Measurements from ENCODE around the gene LZTR1.

- TF ChIP-seq YY1 (IDR thresholded peaks at IDR 0.05; ENCODE audit: low read depth, low read length): no peak
- no peak for TF ChIP-seq CTCF (IDR thresholded peaks at IDR 0.05 in 2 of 3, conservative IDR thresholded peaks at IDR 0.05 in 1 of 3; ENCODE audit: control insufficient read depth in 2 of 3, extremely low read depth in 1 of 3, insufficient read depth in 1 of 3, low read depth in 3 of 3, low read length in 3 of 3)
- TF ChIP-seq, protein P1, sequence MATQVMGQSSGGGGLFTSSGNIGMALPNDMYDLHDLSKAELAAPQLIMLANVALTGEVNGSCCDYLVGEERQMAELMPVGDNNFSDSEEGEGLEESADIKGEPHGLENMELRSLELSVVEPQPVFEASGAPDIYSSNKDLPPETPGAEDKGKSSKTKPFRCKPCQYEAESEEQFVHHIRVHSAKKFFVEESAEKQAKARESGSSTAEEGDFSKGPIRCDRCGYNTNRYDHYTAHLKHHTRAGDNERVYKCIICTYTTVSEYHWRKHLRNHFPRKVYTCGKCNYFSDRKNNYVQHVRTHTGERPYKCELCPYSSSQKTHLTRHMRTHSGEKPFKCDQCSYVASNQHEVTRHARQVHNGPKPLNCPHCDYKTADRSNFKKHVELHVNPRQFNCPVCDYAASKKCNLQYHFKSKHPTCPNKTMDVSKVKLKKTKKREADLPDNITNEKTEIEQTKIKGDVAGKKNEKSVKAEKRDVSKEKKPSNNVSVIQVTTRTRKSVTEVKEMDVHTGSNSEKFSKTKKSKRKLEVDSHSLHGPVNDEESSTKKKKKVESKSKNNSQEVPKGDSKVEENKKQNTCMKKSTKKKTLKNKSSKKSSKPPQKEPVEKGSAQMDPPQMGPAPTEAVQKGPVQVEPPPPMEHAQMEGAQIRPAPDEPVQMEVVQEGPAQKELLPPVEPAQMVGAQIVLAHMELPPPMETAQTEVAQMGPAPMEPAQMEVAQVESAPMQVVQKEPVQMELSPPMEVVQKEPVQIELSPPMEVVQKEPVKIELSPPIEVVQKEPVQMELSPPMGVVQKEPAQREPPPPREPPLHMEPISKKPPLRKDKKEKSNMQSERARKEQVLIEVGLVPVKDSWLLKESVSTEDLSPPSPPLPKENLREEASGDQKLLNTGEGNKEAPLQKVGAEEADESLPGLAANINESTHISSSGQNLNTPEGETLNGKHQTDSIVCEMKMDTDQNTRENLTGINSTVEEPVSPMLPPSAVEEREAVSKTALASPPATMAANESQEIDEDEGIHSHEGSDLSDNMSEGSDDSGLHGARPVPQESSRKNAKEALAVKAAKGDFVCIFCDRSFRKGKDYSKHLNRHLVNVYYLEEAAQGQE (IDR thresholded peaks at IDR 0.05; ENCODE audit: low read depth, low read length): no peak
- TF ChIP-seq SREBF2 (IDR thresholded peaks at IDR 0.05; ENCODE audit: low read length): no peak
- TF ChIP-seq SIN3A (IDR thresholded peaks at IDR 0.05; ENCODE audit: low read depth, low read length): no peak
- TF ChIP-seq POLR2A (IDR thresholded peaks at IDR 0.05; ENCODE audit: low read depth, low read length): no peak
- TF ChIP-seq, protein P2, sequence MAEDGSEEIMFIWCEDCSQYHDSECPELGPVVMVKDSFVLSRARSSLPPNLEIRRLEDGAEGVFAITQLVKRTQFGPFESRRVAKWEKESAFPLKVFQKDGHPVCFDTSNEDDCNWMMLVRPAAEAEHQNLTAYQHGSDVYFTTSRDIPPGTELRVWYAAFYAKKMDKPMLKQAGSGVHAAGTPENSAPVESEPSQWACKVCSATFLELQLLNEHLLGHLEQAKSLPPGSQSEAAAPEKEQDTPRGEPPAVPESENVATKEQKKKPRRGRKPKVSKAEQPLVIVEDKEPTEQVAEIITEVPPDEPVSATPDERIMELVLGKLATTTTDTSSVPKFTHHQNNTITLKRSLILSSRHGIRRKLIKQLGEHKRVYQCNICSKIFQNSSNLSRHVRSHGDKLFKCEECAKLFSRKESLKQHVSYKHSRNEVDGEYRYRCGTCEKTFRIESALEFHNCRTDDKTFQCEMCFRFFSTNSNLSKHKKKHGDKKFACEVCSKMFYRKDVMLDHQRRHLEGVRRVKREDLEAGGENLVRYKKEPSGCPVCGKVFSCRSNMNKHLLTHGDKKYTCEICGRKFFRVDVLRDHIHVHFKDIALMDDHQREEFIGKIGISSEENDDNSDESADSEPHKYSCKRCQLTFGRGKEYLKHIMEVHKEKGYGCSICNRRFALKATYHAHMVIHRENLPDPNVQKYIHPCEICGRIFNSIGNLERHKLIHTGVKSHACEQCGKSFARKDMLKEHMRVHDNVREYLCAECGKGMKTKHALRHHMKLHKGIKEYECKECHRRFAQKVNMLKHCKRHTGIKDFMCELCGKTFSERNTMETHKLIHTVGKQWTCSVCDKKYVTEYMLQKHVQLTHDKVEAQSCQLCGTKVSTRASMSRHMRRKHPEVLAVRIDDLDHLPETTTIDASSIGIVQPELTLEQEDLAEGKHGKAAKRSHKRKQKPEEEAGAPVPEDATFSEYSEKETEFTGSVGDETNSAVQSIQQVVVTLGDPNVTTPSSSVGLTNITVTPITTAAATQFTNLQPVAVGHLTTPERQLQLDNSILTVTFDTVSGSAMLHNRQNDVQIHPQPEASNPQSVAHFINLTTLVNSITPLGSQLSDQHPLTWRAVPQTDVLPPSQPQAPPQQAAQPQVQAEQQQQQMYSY (CRISPR knock-in tag; IDR thresholded peaks at IDR 0.05): no peak
- TF ChIP-seq TARDBP (IDR thresholded peaks at IDR 0.05; ENCODE audit: borderline replicate concordance): no peak
- TF ChIP-seq, protein P3, sequence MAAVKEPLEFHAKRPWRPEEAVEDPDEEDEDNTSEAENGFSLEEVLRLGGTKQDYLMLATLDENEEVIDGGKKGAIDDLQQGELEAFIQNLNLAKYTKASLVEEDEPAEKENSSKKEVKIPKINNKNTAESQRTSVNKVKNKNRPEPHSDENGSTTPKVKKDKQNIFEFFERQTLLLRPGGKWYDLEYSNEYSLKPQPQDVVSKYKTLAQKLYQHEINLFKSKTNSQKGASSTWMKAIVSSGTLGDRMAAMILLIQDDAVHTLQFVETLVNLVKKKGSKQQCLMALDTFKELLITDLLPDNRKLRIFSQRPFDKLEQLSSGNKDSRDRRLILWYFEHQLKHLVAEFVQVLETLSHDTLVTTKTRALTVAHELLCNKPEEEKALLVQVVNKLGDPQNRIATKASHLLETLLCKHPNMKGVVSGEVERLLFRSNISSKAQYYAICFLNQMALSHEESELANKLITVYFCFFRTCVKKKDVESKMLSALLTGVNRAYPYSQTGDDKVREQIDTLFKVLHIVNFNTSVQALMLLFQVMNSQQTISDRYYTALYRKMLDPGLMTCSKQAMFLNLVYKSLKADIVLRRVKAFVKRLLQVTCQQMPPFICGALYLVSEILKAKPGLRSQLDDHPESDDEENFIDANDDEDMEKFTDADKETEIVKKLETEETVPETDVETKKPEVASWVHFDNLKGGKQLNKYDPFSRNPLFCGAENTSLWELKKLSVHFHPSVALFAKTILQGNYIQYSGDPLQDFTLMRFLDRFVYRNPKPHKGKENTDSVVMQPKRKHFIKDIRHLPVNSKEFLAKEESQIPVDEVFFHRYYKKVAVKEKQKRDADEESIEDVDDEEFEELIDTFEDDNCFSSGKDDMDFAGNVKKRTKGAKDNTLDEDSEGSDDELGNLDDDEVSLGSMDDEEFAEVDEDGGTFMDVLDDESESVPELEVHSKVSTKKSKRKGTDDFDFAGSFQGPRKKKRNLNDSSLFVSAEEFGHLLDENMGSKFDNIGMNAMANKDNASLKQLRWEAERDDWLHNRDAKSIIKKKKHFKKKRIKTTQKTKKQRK (IDR thresholded peaks at IDR 0.05; ENCODE audit: low read depth, low read length): no peak
- TF ChIP-seq BACH1 (IDR thresholded peaks at IDR 0.05; ENCODE audit: borderline replicate concordance): no peak
- TF ChIP-seq HDAC2 (IDR thresholded peaks at IDR 0.05): no peak
- TF ChIP-seq HDGF (IDR thresholded peaks at IDR 0.05): no peak
- TF ChIP-seq EP300 (IDR thresholded peaks at IDR 0.05; ENCODE audit: borderline replicate concordance in 1 of 2, control insufficient read depth in 1 of 2, low read depth in 2 of 2, low read length in 2 of 2): no peak
- no peak for TF ChIP-seq ETV6 (conservative IDR thresholded peaks at IDR 0.05 in 1 of 2, IDR thresholded peaks at IDR 0.05 in 1 of 2; ENCODE audit: borderline replicate concordance in 1 of 2, low read depth in 1 of 2)
Observed at GRCh38 chr22:20977019-20977418, 5.1 kb upstream of the LZTR1 start.
